ENCODE results near the gene LY6G6C.

Gene LY6G6C

GRCh38 chr6:31676904-31677303, 44.6 kb downstream of the LY6G6C start:
- DNase-seq, result no peak

GRCh38 chr6:31676322-31676903, 45.1 kb downstream of the LY6G6C start:
- DNase-seq, result no peak

DNA sequence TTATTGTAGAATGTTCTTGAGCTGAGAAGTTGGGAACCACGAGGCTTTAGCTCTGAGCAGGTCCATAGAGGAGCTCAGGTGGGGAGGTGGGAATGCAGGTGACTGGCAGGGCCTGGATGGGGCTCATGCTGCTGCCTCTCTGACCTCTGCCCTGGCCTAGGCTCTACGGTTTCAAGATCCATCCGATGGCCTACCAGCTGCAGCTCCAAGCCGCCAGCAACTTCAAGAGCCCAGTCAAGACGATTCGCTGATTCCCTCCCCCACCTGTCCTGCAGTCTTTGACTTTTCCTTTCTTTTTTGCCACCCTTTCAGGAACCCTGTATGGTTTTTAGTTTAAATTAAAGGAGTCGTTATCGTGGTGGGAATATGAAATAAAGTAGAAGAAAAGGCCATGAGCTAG, 51.9 kb downstream of the LY6G6C start, which contains the start of gene LY6G5B:
LY6G5B (plus strand) TSS at position 301 of the 400 bp plus-strand sequence. CDS start 975 bp downstream, outside the sequence.
- DNase-seq, result no peak
